ENCODE data around the gene MRPL23. TPM values are rescaled to one million over a fixed set of nuclear protein-coding genes. Genes with fewer than 3 reads are reported as not detected.

Gene MRPL23
- total and polyA plus RNA-seq, 9 of the 15 experiments (the other 6 are each of a cell fraction or from before 2014, with no cell fraction given) = 0.44 to 109 (median 37.4) TPM

GRCh38 chr11:1997755-1998154, 50.6 kb downstream of the MRPL23 start, which contains the start of gene H19 (continued):
- TF ChIP-seq ZNF318 (IDR thresholded peaks at IDR 0.05; ENCODE audit: borderline replicate concordance in 1 of 2, low read depth in 1 of 2) (no peak), NFXL1 (CRISPR knock-in tag; IDR thresholded peaks at IDR 0.05) (no peak), ZKSCAN1 (IDR thresholded peaks at IDR 0.05; ENCODE audit: low read depth, low read length) (no peak), ID3 (CRISPR knock-in tag; IDR thresholded peaks at IDR 0.05) (no peak), ID3 (tag; IDR thresholded peaks at IDR 0.05) (no peak), THRAP3 (IDR thresholded peaks at IDR 0.05; ENCODE audit: borderline replicate concordance) (no peak), HMG20B (CRISPR knock-in tag; IDR thresholded peaks at IDR 0.05) (no peak)
- TF ChIP-seq, protein P1, sequence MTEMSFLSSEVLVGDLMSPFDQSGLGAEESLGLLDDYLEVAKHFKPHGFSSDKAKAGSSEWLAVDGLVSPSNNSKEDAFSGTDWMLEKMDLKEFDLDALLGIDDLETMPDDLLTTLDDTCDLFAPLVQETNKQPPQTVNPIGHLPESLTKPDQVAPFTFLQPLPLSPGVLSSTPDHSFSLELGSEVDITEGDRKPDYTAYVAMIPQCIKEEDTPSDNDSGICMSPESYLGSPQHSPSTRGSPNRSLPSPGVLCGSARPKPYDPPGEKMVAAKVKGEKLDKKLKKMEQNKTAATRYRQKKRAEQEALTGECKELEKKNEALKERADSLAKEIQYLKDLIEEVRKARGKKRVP (CRISPR knock-in tag; IDR thresholded peaks at IDR 0.05) = no peak
- TF ChIP-seq, protein P2, sequence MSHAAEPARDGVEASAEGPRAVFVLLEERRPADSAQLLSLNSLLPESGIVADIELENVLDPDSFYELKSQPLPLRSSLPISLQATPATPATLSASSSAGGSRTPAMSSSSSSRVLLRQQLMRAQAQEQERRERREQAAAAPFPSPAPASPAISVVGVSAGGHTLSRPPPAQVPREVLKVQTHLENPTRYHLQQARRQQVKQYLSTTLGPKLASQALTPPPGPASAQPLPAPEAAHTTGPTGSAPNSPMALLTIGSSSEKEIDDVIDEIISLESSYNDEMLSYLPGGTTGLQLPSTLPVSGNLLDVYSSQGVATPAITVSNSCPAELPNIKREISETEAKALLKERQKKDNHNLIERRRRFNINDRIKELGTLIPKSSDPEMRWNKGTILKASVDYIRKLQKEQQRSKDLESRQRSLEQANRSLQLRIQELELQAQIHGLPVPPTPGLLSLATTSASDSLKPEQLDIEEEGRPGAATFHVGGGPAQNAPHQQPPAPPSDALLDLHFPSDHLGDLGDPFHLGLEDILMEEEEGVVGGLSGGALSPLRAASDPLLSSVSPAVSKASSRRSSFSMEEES (CRISPR knock-in tag; IDR thresholded peaks at IDR 0.05) = no peak

Measured in K562 (cell line).